Cardiac muscle cell (in vitro differentiated cells and primary cell): ENCODE measurements around the gene SOX6. TPM values are rescaled to one million over a fixed set of nuclear protein-coding genes. Genes with fewer than 3 reads are reported as not detected.

Source experiments
- DNase-seq, 2 donors: peaks; one replicate each; pipeline versions ENCODE4 v3.0.0 to v3.0.0-alpha.2; 2010 to 2017; ENCODE audit warnings: low read depth in 1 of 2, low spot score in 1 of 2
- H3K27ac ChIP-seq: fragments of 200-600 bp; sonication (generic); 2 replicates; pipeline ENCODE4 v1.5.1; 2016
- H3K27me3 ChIP-seq: fragments of 200-600 bp; sonication (generic); 2 replicates; pipeline ENCODE4 v1.6.0; 2016; ENCODE audit warnings: control low read depth
- H3K36me3 ChIP-seq: fragments of 200-600 bp; sonication (generic); 2 replicates; pipeline ENCODE4 v1.5.1; 2016; ENCODE audit warnings: control low read depth
- H3K4me1 ChIP-seq: fragments of 200-600 bp; sonication (generic); 2 replicates; pipeline ENCODE4 v1.8.1; 2017; ENCODE audit warnings: low read depth, mild to moderate bottlenecking, mixed run types
- H3K4me3 ChIP-seq: fragments of 200-600 bp; sonication (generic); 2 replicates; pipeline ENCODE4 v1.5.1; 2016; ENCODE audit warnings: mild to moderate bottlenecking
- H3K9me3 ChIP-seq: fragments of 200-600 bp; sonication (generic); 2 replicates; pipeline ENCODE4 v1.5.1; 2017; ENCODE audit warnings: low read depth, mild to moderate bottlenecking, control low read depth
- CTCF ChIP-seq: IDR thresholded peaks from 2 replicates; pipeline ENCODE4 v1.5.1; 2012; ENCODE audit warnings: low read depth, mild to moderate bottlenecking, low read length
- polyA plus RNA-seq: library from polyadenylated mRNA; unstranded; fragments of >200 nt; fragmentation: Nextera tagmentation; extraction: Ambion mirVana; gene quantifications from 2 replicates; pipeline ENCODE4 v1.2.1, GENCODE V29; 2016
- total RNA-seq: library from RNA; depleted of rRNA; stranded (reverse); fragments of >200 nt; gene quantifications from 2 replicates; pipeline ENCODE4 v1.2.3, GENCODE V29; 2016

The SOX6 gene
- total and polyA plus RNA-seq, 2 experiments from 2014 or later, result 7.0 to 9.6 TPM

DNA sequence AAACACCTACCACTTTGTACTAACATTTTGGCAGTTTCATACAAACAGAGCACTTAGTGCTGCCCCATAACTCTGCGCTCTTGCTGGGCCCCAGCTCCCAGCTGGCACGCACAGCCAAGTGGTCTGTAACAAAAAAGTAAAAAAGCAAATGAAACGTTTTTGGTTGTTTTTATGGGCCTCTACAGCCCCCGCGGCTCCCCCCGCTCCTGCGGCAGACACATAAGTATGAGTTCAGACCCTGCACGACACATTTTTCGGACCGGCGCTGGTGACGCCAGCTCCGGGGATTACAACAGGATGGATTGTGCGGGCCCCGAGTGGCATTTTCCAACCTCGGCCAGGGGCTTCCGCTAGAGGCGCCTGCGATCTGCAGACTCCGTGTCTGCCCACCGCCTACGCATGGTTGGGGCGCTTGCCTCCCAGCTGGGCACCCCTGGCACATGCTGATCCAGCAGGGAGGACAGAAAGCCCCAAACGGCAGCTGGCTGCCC is 418.2 kb downstream of the SOX6 start:
- no peaks in the 10 kb centered on the region for H3K4me1 ChIP-seq

GRCh38 chr11:15937601-15938120 is 418.7 kb downstream of the SOX6 start:
- H3K9me3 ChIP-seq, result no peaks in the 10 kb centered on the region

More for the DNA sequence above, 418.2 kb downstream of the SOX6 start:
- H3K4me3 ChIP-seq, result no peak overlapping the region
- H3K27ac ChIP-seq, result no peak overlapping the region
- no peaks in the 10 kb centered on the region for H3K36me3 ChIP-seq
- no peak for TF ChIP-seq CTCF
- no peaks in the 10 kb centered on the region for H3K27me3 ChIP-seq
- H3K9me3 ChIP-seq, result no peaks in the 10 kb centered on the region
- DNase-seq, result no peak

DNA sequence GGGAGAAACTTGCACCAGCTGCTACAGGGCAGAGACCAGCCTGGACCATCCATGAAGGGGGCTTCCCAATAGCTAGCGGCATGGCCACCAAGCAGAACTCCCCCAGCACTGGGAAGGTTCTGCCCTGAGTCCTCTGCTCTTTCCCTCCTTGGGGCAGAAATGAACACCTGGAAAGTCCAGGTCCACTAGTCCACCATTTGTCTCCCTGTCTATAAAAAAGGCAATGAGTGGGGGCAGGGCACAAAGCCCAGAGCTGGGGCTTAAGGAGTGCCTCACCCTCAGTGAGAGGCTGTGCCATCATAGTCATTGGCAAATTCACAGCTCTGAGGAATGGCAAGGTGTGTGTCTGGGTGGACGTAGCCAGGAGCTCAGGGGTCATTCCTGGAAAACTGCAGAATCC is 420.3 kb downstream of the SOX6 start:
- no peaks in the 10 kb centered on the region for H3K9me3 ChIP-seq
- TF ChIP-seq CTCF, result no peak
- H3K27me3 ChIP-seq, result no peaks in the 10 kb centered on the region
- no peak overlapping the region for H3K27ac ChIP-seq
- no peak overlapping the region for H3K4me3 ChIP-seq
- H3K4me1 ChIP-seq, result no peaks in the 10 kb centered on the region
- DNase-seq, result no peak
- H3K36me3 ChIP-seq, result no peaks in the 10 kb centered on the region

More at GRCh38 chr11:15937601-15938120, 418.7 kb downstream of the SOX6 start:
- Histone ChIP-seq H3K27me3 (no peaks in the 10 kb centered on the region), H3K36me3 (no peaks in the 10 kb centered on the region), H3K27ac (no peak overlapping the region), H3K4me1 (no peaks in the 10 kb centered on the region), H3K4me3 (no peak overlapping the region)
- TF ChIP-seq CTCF, result no peak
- DNase-seq, result no peak

DNA sequence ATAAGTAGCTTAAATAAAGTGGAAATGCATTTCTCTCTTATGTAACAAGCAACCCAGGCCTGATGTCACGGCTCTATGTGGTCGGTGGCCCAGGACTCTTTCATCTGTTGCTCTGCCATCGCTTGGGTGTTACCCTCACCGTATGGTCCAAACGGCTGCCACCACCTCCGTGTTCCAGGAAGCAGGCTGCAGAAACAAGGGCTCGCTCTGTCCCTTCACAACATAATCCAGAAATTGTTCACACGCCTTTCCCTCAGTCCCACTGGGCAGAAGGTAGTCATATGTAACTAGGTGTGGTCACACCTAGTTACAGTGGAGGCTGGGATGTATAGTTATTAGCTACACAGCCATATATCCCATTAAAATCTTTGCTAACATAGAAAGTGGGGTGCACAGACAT is 421.0 kb downstream of the SOX6 start:
- H3K36me3 ChIP-seq, result no peaks in the 10 kb centered on the region
- H3K4me1 ChIP-seq, result no peaks in the 10 kb centered on the region
- H3K9me3 ChIP-seq, result no peaks in the 10 kb centered on the region
- no peak for TF ChIP-seq CTCF
- no peak for DNase-seq
- no peak overlapping the region for H3K4me3 ChIP-seq
- no peaks in the 10 kb centered on the region for H3K27me3 ChIP-seq
- no peak overlapping the region for H3K27ac ChIP-seq

- H3K27ac ChIP-seq, result no peak overlapping the region
- peak in 1 of 2 donors; percentile 69 for DNase-seq
These were observed 422.3 kb downstream of the SOX6 start for GRCh38 chr11:15933886-15934625.

More at GRCh38 chr11:15933886-15934625, 422.3 kb downstream of the SOX6 start:
- Histone ChIP-seq H3K4me1 (no peaks in the 10 kb centered on the region), H3K4me3 (no peak overlapping the region), H3K36me3 (no peaks in the 10 kb centered on the region), H3K27me3 (no peaks in the 10 kb centered on the region), H3K9me3 (no peaks in the 10 kb centered on the region)
- no peak for TF ChIP-seq CTCF
